Measurements from ENCODE around the gene CAMK4.
A peak's percentile ranks its signal among the peaks of the same experiment; 100 is the strongest.

The CAMK4 gene

GRCh38 chr5:111454198-111454622 lies 230.0 kb downstream of the CAMK4 start (continued):
- TF ChIP-seq ZSCAN16 (tag by site-specific recombination; IDR thresholded peaks at IDR 0.05), result no peak

GRCh38 chr5:111454776-111455175 lies 230.6 kb downstream of the CAMK4 start:
- H3K4me3 ChIP-seq (ENCODE audit: low read depth, low read length), result no peak overlapping the region
- peaks cover 21% of the 10 kb centered on the region for H3K4me1 ChIP-seq (ENCODE audit: control insufficient read depth, insufficient read depth, low read length)
- no peak overlapping the region for H3K27ac ChIP-seq (ENCODE audit: extremely low read depth, low read depth, low read length)
- H3K9me3 ChIP-seq (ENCODE audit: control insufficient read depth, insufficient read depth, low read depth, low read length), result no peaks in the 10 kb centered on the region
- no peaks in the 10 kb centered on the region for H3K36me3 ChIP-seq (ENCODE audit: control insufficient read depth in 2 of 2, insufficient read depth in 1 of 2, low read length in 2 of 2)
- TF ChIP-seq FEZF1 (tag by site-specific recombination; IDR thresholded peaks at IDR 0.05) (no peak), YY2 (tag by site-specific recombination; IDR thresholded peaks at IDR 0.05) (no peak), ZNF248 (tag by site-specific recombination; IDR thresholded peaks at IDR 0.05) (no peak), ZNF16 (tag by site-specific recombination; IDR thresholded peaks at IDR 0.05; ENCODE audit: low read depth) (no peak), GLI2 (tag by site-specific recombination; IDR thresholded peaks at IDR 0.05; ENCODE audit: borderline replicate concordance, low read depth) (no peak), HOXD13 (CRISPR knock-in tag; IDR thresholded peaks at IDR 0.05; ENCODE audit: borderline replicate concordance) (no peak), PATZ1 (tag by site-specific recombination; IDR thresholded peaks at IDR 0.05) (no peak)
- TF ChIP-seq, protein P1, sequence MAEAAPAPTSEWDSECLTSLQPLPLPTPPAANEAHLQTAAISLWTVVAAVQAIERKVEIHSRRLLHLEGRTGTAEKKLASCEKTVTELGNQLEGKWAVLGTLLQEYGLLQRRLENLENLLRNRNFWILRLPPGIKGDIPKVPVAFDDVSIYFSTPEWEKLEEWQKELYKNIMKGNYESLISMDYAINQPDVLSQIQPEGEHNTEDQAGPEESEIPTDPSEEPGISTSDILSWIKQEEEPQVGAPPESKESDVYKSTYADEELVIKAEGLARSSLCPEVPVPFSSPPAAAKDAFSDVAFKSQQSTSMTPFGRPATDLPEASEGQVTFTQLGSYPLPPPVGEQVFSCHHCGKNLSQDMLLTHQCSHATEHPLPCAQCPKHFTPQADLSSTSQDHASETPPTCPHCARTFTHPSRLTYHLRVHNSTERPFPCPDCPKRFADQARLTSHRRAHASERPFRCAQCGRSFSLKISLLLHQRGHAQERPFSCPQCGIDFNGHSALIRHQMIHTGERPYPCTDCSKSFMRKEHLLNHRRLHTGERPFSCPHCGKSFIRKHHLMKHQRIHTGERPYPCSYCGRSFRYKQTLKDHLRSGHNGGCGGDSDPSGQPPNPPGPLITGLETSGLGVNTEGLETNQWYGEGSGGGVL (tag by site-specific recombination; IDR thresholded peaks at IDR 0.05), result no peak
- TF ChIP-seq, protein P2, sequence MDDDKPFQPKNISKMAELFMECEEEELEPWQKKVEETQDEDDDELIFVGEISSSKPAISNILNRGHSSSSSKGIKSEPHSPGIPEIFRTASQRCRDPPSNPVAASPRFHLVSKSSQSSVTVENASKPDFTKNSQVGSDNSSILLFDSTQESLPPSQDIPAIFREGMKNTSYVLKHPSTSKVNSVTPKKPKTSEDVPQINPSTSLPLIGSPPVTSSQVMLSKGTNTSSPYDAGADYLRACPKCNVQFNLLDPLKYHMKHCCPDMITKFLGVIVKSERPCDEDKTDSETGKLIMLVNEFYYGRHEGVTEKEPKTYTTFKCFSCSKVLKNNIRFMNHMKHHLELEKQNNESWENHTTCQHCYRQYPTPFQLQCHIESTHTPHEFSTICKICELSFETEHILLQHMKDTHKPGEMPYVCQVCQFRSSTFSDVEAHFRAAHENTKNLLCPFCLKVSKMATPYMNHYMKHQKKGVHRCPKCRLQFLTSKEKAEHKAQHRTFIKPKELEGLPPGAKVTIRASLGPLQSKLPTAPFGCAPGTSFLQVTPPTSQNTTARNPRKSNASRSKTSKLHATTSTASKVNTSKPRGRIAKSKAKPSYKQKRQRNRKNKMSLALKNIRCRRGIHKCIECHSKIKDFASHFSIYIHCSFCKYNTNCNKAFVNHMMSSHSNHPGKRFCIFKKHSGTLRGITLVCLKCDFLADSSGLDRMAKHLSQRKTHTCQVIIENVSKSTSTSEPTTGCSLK (tag by site-specific recombination; IDR thresholded peaks at IDR 0.05), result no peak
- ChIA-PET CTCF (no interaction called here), POLR2A (interaction anchor here (0.6 kb wide), 2 partner anchors 232 to 656 kb away, joined by 3 read pairs; no protein-coding TSS in a partner anchor)

GRCh38 chr5:111461255-111461671 lies 237.1 kb downstream of the CAMK4 start:
- no peak overlapping the region for H3K27ac ChIP-seq (ENCODE audit: extremely low read depth, low read depth, low read length)
- ChIA-PET CTCF (interaction anchor here (1.0 kb wide), 1 partner anchor 300 kb away, joined by 6 read pairs; no protein-coding TSS in a partner anchor), POLR2A (no interaction called here)
- 0 out of 2 replicates have a peak, but pooled peaks cover 6% of the 10 kb centered on the region for H3K4me1 ChIP-seq (ENCODE audit: control insufficient read depth, insufficient read depth, low read length)
- no peak overlapping the region for H3K4me3 ChIP-seq (ENCODE audit: low read depth, low read length)
- TF ChIP-seq, protein P3, sequence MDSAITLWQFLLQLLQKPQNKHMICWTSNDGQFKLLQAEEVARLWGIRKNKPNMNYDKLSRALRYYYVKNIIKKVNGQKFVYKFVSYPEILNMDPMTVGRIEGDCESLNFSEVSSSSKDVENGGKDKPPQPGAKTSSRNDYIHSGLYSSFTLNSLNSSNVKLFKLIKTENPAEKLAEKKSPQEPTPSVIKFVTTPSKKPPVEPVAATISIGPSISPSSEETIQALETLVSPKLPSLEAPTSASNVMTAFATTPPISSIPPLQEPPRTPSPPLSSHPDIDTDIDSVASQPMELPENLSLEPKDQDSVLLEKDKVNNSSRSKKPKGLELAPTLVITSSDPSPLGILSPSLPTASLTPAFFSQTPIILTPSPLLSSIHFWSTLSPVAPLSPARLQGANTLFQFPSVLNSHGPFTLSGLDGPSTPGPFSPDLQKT (IDR thresholded peaks at IDR 0.05; ENCODE audit: borderline replicate concordance, low read depth, low read length), result no peak
- no peaks in the 10 kb centered on the region for H3K36me3 ChIP-seq (ENCODE audit: control insufficient read depth in 2 of 2, insufficient read depth in 1 of 2, low read length in 2 of 2)
- no peaks in the 10 kb centered on the region for H3K9me3 ChIP-seq (ENCODE audit: control insufficient read depth, insufficient read depth, low read depth, low read length)

DNA sequence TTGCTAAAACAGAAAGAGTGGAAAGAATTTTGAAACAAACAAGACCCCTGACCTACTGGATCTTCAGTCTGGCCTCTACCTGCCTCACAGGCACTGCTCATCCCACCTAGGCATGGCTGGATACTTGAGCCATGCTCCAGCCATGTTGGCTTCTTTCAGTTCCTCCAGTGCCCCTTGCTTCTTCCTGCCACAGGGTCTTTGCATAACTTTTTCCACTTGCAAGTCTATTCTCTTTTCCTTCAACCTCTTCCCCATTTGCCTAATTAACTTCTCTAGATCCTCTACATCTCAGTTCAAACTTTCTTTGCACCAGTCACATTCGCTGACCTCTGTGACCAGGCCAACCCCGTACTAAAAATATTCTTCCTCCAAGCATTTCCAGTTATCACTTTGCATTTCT lies 237.8 kb downstream of the CAMK4 start:
- no peak overlapping the region for H3K4me3 ChIP-seq (ENCODE audit: low read depth, low read length)
- H3K36me3 ChIP-seq (ENCODE audit: control insufficient read depth in 2 of 2, insufficient read depth in 1 of 2, low read length in 2 of 2), result no peaks in the 10 kb centered on the region
- ChIA-PET POLR2A (no interaction called here), CTCF (no interaction called here)
- TF ChIP-seq ZNF623 (tag by site-specific recombination; IDR thresholded peaks at IDR 0.05) (peak; percentile 62), ZNF510 (tag by site-specific recombination; IDR thresholded peaks at IDR 0.05; ENCODE audit: insufficient replicate concordance) (no peak)
- no peak overlapping the region for H3K27ac ChIP-seq (ENCODE audit: extremely low read depth, low read depth, low read length)
- H3K4me1 ChIP-seq (ENCODE audit: control insufficient read depth, insufficient read depth, low read length), result 0 out of 2 replicates have a peak, but pooled peaks cover 6% of the 10 kb centered on the region
- no peaks in the 10 kb centered on the region for H3K9me3 ChIP-seq (ENCODE audit: control insufficient read depth, insufficient read depth, low read depth, low read length)

Measured in HEK293 (cell line).